GM21619 (cell line): ENCODE data around the gene LOC101059915.
"Not testable (repeated sequence)": the region's sequence is repeated elsewhere in the genome, so short reads cannot be mapped to it uniquely, and the experiment has no call there.

ENCODE experiments used
- ATAC-seq: cut with Tn5 transposase; IDR thresholded peaks from one replicate; pipeline ENCODE4 v1.9.1; 2021; ENCODE audit not compliant: unreplicated experiment

LOC101059915 gene

DNA sequence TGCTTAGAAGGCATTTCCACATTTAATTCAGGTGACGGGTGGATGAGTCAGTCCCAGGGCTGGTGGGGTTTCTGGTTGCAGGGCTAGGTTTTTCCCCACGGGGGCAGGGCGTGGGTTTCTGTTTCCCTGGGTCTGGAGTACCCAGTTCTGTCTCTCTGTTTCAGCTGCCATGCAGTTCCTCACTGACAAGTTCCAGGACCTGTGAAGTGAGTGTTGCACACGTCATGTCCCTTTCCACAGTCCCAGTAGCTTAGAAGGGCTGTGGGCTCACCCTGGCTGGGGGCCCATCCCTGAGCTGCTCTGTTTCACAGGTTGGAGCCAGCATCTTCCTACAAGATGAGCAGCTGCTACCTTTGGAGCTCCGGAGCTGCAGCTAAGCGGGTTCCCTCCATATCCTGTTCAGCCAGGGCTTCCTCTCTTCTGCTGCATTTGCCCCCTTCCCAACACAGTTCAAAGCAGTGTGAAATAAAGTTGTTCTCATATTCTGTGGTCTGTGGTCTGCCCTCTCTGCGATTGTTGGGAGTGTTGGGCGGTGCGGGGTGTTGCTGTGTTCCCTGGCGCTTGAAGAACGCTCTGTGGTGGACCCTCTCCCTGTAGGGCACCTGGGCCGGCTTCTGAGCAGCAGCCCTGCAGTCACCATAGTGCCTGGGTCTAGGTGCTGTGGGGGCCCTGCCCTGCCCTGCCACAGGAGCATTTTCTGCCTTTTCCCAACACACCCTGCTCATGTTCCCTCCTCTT, 3.9 kb downstream of the LOC101059915 start:
- no peak for ATAC-seq

DNA sequence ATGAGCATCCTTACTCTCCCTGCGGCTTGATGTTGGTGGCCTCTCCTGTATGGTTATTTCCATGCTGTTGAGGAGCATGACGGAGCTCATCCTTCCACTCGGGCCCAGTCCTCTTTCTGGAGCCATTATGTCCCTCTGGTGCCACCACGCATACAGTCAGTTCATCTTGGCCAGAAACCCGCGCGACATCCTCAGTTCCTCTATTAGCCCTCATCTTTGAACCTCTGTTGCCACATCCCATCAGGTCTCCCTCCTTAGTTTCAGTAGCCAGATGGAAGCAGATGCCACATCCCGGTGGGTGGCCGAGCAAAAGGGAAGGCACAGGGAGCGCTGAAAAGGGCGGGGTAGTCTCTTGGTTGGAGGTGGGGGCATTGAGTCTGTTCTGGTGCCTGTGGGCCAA, 4.6 kb downstream of the LOC101059915 start:
- ATAC-seq = no peak

- not testable (repeated sequence) for ATAC-seq
Measured at GRCh38 chrX:71675636-71676035, 8.3 kb downstream of the LOC101059915 start.

- ATAC-seq = not testable (repeated sequence)
Measured at GRCh38 chrX:71676068-71676795, 8.9 kb downstream of the LOC101059915 start.

GRCh38 chrX:71677195-71677594, 9.8 kb downstream of the LOC101059915 start:
- ATAC-seq = not testable (repeated sequence)

DNA sequence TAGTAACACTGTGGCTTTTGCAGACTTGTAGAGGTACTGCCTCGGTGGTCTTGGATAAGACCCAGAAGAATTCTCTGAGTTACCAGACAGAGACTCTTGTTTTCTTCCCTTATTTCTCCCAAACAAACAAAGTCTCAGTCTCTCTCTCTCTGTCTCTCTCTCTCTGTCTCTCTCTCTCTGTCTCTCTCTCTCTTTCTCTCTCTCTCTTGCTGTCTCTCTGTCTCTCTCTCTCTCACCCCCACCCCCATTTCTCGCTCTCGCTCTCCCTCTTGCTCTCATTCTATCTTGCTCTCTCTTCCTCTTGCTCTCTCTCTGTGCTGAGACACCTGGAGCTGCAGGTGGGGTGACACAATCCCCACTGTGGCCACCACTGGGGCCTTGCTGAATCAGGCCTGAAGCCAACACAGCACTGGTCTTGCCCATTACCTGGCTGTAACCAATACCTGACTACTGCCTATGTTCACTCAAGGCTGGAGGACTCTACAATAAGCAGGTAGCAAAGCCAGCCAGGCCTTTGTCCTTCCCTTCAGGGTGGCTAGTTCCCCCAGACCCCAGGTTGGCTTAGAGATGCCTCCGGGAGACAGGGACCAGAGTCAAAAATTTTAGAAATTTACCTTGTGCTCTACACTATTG, 12.3 kb downstream of the LOC101059915 start:
- ATAC-seq = no peak

DNA sequence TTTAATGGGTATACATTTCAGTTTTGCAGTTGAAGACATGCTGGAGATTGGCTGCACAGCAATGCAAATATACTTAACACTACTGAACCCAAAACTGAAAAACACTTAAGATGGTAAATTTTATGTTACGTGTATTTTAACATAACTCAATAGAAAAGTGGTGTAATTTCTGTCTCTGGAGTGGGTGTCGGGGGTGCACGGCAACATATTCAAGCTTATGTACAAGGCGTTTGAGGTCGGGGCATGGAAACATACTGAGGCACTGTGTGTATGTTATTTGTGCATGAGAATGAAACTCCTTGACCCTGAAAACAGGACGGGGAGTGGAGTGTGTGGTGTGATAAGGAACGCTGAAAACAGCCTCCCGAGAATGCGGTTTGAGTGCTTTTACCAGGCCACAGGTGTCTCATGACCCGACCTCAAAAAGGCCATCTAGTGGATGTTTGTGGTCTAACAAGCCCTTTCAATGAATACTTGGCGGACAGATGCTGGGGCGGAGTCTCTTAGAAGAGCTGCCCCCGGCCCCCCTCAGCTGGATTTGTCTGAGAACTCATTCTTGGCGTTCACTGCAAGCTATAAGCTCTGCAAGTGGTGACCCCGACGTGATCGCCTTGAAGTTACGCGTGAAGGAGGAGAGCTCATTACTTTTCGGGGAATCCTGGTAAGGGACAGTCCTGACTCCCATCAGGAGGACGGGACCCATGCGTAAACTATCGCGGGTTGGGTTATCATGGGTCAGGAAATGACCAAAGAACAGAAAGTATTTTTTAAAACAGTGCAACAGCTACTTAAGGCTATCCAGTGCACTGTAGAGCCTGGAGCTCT, 29.5 kb downstream of the LOC101059915 start:
- peak; percentile 69 for ATAC-seq

GRCh38 chrX:71697466-71698298, 30.3 kb downstream of the LOC101059915 start:
- ATAC-seq = peak; percentile 23

DNA sequence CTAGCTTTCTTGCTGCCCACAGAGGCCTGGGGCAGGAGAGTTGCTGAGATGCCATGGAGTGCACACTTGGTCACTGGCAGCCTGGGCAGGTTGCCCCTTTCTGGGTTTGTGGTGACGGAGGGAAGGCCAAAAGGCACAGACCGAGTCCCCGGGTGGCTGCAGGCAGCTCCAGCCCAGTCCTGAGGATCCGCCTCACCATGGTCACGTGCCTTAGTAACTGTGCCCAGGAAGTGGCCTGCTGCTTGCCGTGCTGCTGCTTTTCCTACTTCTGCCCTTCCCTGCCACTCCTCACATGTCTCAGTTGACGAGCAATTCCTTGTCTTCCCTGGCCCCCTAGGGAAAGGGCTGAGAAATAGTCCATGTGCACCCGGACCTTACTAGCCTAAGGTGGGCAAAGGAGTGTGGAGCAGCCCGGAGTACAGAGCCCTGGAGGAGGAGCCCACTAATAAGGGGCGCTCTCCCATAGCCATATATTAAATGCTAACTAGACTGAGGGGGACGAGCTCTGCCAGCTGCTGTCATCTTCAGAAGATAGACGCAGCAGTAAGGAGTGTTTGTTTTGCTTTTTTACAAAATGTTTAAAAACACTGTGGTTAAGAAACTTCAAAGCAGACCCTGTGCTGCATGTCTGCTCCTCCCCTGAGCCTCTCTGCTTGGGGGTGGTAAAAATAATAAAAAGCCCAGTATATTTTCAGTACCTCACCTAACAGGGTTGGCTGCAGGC, 31.1 kb downstream of the LOC101059915 start:
- not testable (repeated sequence) for ATAC-seq

DNA sequence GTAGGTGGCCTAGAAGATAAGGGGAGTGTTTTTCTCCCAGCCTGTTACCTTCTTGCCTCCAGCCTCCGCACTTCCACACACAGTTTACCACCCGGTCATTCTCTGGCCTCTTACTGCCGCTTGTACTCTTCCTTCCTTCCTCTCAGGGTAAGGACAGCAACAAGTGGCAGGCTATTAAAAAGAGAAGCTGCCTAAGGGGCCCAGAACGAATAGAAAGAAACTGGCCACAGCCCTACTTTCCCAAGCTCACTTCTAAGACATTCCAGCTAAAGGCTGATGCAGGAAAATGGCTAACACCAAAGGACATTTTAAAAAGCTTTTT, 31.6 kb downstream of the LOC101059915 start:
- ATAC-seq = not testable (repeated sequence)

DNA sequence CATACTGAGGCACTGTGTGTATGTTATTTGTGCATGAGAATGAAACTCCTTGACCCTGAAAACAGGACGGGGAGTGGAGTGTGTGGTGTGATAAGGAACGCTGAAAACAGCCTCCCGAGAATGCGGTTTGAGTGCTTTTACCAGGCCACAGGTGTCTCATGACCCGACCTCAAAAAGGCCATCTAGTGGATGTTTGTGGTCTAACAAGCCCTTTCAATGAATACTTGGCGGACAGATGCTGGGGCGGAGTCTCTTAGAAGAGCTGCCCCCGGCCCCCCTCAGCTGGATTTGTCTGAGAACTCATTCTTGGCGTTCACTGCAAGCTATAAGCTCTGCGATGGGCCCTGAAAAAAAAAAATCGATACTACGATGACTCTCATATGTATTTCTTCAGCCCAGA, 35.5 kb downstream of the LOC101059915 start:
- peak; percentile 54 for ATAC-seq

GRCh38 chrX:71714064-71714463, 46.7 kb downstream of the LOC101059915 start:
- ATAC-seq = not testable (repeated sequence)

GRCh38 chrX:71715551-71715950, 48.2 kb downstream of the LOC101059915 start:
- ATAC-seq = not testable (repeated sequence)

- ATAC-seq = not testable (repeated sequence)
Measured at GRCh38 chrX:71716323-71716722, 49.0 kb downstream of the LOC101059915 start.

- not testable (repeated sequence) for ATAC-seq
Measured at GRCh38 chrX:71718185-71718584, 50.8 kb downstream of the LOC101059915 start, which contains the start of gene CXorf49. TSS of gene CXorf49 (minus strand) at chrX:71718285. CDS start at chrX:71718151, 134 bp downstream.

GRCh38 chrX:71719195-71719594, 51.8 kb downstream of the LOC101059915 start:
- not testable (repeated sequence) for ATAC-seq

- not testable (repeated sequence) for ATAC-seq
Measured at GRCh38 chrX:71720289-71720886, 53.0 kb downstream of the LOC101059915 start.
